ENCODE data around the gene BAMBI.

Gene BAMBI

GRCh38 chr10:28676968-28677887 lies at the start of gene BAMBI:
BAMBI (plus strand) TSS chr10:28677521; CDS start chr10:28677898, 377 bp downstream.
- H3K9me2 ChIP-seq (replicated peaks; ENCODE audit: insufficient read depth, low read length) = no peaks in the 10 kb centered on the region
- DNase-seq = peak; percentile 93
- peak within 1 kb of the TSS; percentile 97 for H3K4me2 ChIP-seq (ENCODE audit: low read depth, low read length)
- H3F3A ChIP-seq (ENCODE audit: insufficient read depth, low read length) = 0 out of 2 replicates have a peak, but pooled peaks cover 3% of the 10 kb centered on the region
- peak within 1 kb of the TSS; percentile 68 for H3K4me3 ChIP-seq (ENCODE audit: low read length)
- no peaks in the 10 kb centered on the region for H3K9me3 ChIP-seq (replicated peaks; ENCODE audit: insufficient read depth, low read length)
- peak within 1 kb of the TSS; percentile 36; the same call in 1 of the 2 replicates for H3K9ac ChIP-seq (ENCODE audit: low read length)
- H3K79me2 ChIP-seq (ENCODE audit: low read length) = no peaks in the 10 kb centered on the region
- peaks cover 25% of the 10 kb centered on the region for H3K27me3 ChIP-seq (replicated peaks; ENCODE audit: insufficient read depth, low read length)
- TF ChIP-seq EZH2 (optimal IDR thresholded peaks at IDR 0.05; ENCODE audit: low read depth, low read length) (no peak), CTCF (IDR thresholded peaks at IDR 0.05; ENCODE audit: low read length) (peak; percentile 37)
- H3K4me1 ChIP-seq (ENCODE audit: low read length) = peaks cover 6% of the 10 kb centered on the region; the same call in 1 of the 2 replicates
- H2AFZ ChIP-seq (ENCODE audit: low read length) = peak within 1 kb of the TSS; percentile 84
- no peaks in the 10 kb centered on the region for H4K20me1 ChIP-seq (ENCODE audit: insufficient read depth, low read length)
- H3K27ac ChIP-seq (ENCODE audit: low read length) = no peak within 1 kb of the TSS
- H3K36me3 ChIP-seq (replicated peaks; ENCODE audit: insufficient read depth, low read length) = no peaks in the 10 kb centered on the region

- Histone ChIP-seq H3K4me2 (ENCODE audit: low read depth, low read length) (no peak overlapping the region), H3K9me2 (replicated peaks; ENCODE audit: insufficient read depth, low read length) (no peaks in the 10 kb centered on the region), H3K4me3 (ENCODE audit: low read length) (no peak overlapping the region), H3K36me3 (replicated peaks; ENCODE audit: insufficient read depth, low read length) (no peaks in the 10 kb centered on the region), H3K27ac (ENCODE audit: low read length) (no peak overlapping the region), H3K27me3 (replicated peaks; ENCODE audit: insufficient read depth, low read length) (no peaks in the 10 kb centered on the region), H3F3A (ENCODE audit: insufficient read depth, low read length) (peaks cover 10% of the 10 kb centered on the region), H3K79me2 (ENCODE audit: low read length) (no peaks in the 10 kb centered on the region), H2AFZ (ENCODE audit: low read length) (no peak overlapping the region), H3K9ac (ENCODE audit: low read length) (no peak overlapping the region), H3K9me3 (replicated peaks; ENCODE audit: insufficient read depth, low read length) (no peaks in the 10 kb centered on the region), H4K20me1 (ENCODE audit: insufficient read depth, low read length) (no peaks in the 10 kb centered on the region), H3K4me1 (ENCODE audit: low read length) (peaks cover 14% of the 10 kb centered on the region)
- TF ChIP-seq CTCF (IDR thresholded peaks at IDR 0.05; ENCODE audit: low read length) (peak; percentile 91), EZH2 (optimal IDR thresholded peaks at IDR 0.05; ENCODE audit: low read depth, low read length) (no peak)
- DNase-seq = peak; percentile 58
Measured at GRCh38 chr10:28628184-28628893, 49.0 kb upstream of the BAMBI start.

DNA sequence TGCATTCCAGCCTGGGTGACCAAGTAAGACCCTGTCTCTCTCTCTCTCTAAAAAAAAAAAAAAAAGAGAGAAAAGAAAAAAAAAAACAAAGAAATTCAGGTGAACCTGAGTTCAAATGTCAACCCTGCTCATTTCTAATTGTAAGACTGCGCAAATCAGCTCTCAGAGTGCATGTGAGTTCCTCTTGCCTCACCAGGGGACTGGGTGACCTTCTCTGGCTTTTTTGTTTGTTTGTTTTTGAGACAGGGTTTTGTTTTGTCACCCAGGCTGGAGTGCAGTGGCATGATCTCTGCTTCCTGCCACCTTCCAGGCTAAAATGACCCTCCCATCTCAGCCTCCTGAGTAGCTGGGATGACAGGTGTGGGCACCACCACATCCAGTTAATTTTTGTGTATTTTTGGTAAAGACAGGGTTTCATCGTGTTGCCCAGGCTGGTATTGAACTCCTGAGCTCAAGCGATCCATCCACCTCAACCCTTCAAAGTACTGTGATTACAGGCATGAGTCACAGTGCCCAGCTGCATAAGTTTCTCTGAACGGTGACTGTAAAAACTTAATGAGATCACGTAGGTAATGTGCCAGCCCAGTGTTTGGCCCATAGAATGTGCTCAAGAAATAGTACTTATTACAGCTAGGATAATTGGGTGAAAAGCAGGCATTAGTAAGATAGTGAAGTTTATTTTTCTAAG lies 45.3 kb upstream of the BAMBI start:
- Histone ChIP-seq H3K9me2 (replicated peaks; ENCODE audit: insufficient read depth, low read length) (no peaks in the 10 kb centered on the region), H3K9me3 (replicated peaks; ENCODE audit: insufficient read depth, low read length) (no peaks in the 10 kb centered on the region), H3K79me2 (ENCODE audit: low read length) (no peaks in the 10 kb centered on the region), H4K20me1 (ENCODE audit: insufficient read depth, low read length) (no peaks in the 10 kb centered on the region), H2AFZ (ENCODE audit: low read length) (no peak overlapping the region), H3K36me3 (replicated peaks; ENCODE audit: insufficient read depth, low read length) (no peaks in the 10 kb centered on the region), H3K9ac (ENCODE audit: low read length) (no peak overlapping the region), H3K4me3 (ENCODE audit: low read length) (no peak overlapping the region), H3K27ac (ENCODE audit: low read length) (no peak overlapping the region), H3F3A (ENCODE audit: insufficient read depth, low read length) (no peaks in the 10 kb centered on the region), H3K27me3 (replicated peaks; ENCODE audit: insufficient read depth, low read length) (no peaks in the 10 kb centered on the region), H3K4me2 (ENCODE audit: low read depth, low read length) (no peak overlapping the region), H3K4me1 (ENCODE audit: low read length) (no peaks in the 10 kb centered on the region)
- TF ChIP-seq EZH2 (optimal IDR thresholded peaks at IDR 0.05; ENCODE audit: low read depth, low read length) = no peak
- no peak for TF ChIP-seq EZH2phosphoT487 (IDR thresholded peaks at IDR 0.05; ENCODE audit: low read length)
- TF ChIP-seq CTCF (IDR thresholded peaks at IDR 0.05; ENCODE audit: low read length) = no peak
- no peak for DNase-seq
